ENCODE data around the gene OR52H1.

The OR52H1 gene

DNA sequence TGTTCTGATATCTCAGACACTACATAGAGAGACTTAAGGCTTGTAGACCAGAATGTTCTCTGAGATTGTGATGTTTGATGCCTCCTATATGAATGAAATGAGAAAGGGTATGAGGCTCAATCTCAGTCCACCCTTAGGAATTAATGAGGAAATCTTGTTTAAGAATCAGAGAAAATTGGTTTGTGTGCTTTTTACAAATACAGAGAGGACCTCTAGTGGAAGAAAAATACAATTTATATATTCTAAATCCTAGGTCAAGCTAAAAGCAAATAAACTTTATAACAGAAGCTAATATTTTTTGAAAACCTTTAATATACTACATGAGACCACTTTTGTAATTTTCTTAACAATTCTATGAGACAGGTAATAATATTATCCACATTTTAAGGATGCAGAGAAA, 5.0 kb upstream of the OR52H1 start:
- TF ChIP-seq FOXP2 (optimal IDR thresholded peaks at IDR 0.05; ENCODE audit: borderline replicate concordance, extremely low read depth, extremely low read length, insufficient read depth) (no peak), TAF1 (IDR thresholded peaks at IDR 0.05; ENCODE audit: borderline replicate concordance, insufficient read depth, low read length) (no peak), SIN3A (IDR thresholded peaks at IDR 0.05; ENCODE audit: borderline replicate concordance, insufficient read depth, low read length) (no peak), POLR2AphosphoS5 (IDR thresholded peaks at IDR 0.05; ENCODE audit: low read depth, low read length) (no peak)
- TF ChIP-seq, protein P1, sequence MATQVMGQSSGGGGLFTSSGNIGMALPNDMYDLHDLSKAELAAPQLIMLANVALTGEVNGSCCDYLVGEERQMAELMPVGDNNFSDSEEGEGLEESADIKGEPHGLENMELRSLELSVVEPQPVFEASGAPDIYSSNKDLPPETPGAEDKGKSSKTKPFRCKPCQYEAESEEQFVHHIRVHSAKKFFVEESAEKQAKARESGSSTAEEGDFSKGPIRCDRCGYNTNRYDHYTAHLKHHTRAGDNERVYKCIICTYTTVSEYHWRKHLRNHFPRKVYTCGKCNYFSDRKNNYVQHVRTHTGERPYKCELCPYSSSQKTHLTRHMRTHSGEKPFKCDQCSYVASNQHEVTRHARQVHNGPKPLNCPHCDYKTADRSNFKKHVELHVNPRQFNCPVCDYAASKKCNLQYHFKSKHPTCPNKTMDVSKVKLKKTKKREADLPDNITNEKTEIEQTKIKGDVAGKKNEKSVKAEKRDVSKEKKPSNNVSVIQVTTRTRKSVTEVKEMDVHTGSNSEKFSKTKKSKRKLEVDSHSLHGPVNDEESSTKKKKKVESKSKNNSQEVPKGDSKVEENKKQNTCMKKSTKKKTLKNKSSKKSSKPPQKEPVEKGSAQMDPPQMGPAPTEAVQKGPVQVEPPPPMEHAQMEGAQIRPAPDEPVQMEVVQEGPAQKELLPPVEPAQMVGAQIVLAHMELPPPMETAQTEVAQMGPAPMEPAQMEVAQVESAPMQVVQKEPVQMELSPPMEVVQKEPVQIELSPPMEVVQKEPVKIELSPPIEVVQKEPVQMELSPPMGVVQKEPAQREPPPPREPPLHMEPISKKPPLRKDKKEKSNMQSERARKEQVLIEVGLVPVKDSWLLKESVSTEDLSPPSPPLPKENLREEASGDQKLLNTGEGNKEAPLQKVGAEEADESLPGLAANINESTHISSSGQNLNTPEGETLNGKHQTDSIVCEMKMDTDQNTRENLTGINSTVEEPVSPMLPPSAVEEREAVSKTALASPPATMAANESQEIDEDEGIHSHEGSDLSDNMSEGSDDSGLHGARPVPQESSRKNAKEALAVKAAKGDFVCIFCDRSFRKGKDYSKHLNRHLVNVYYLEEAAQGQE (IDR thresholded peaks at IDR 0.05; ENCODE audit: insufficient read depth in 1 of 2, low read depth in 2 of 2, low read length in 2 of 2), result no peak

DNA sequence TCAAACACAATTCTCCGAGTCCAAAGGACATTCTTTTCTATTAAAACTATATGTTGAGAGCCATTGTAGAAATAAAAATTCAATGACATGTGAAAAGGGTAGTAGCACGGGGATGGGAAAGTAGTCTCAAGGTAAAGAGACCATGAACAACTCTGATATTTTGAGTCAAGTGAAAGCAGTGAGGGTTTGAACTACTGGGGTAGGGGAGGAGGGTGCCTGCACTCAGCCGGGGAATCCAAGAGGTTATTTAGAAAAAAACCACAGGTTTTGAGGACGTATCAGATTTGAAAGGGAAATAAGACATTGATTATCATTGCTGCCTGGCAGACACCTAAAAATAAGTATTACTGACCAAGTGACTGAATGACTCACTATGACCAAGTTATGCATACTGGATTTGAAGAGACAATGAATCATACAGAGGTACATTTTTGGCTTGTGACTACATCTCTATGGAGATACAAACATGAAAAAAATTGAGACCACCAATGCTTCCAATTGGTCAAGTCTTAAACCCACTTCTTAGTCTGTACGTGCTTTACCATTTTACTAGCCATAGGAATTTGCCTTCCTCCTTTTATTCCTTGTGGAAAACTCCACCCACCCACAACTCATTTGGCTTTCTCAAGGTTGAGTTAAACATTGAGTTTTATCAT, 2.2 kb upstream of the OR52H1 start:
- TF ChIP-seq FOXP2 (optimal IDR thresholded peaks at IDR 0.05; ENCODE audit: borderline replicate concordance, extremely low read depth, extremely low read length, insufficient read depth) (no peak), POLR2AphosphoS5 (IDR thresholded peaks at IDR 0.05; ENCODE audit: low read depth, low read length) (no peak), TAF1 (IDR thresholded peaks at IDR 0.05; ENCODE audit: borderline replicate concordance, insufficient read depth, low read length) (no peak), SIN3A (IDR thresholded peaks at IDR 0.05; ENCODE audit: borderline replicate concordance, insufficient read depth, low read length) (no peak)
- TF ChIP-seq, protein P1 (IDR thresholded peaks at IDR 0.05; ENCODE audit: insufficient read depth in 1 of 2, low read depth in 2 of 2, low read length in 2 of 2), result no peak

DNA sequence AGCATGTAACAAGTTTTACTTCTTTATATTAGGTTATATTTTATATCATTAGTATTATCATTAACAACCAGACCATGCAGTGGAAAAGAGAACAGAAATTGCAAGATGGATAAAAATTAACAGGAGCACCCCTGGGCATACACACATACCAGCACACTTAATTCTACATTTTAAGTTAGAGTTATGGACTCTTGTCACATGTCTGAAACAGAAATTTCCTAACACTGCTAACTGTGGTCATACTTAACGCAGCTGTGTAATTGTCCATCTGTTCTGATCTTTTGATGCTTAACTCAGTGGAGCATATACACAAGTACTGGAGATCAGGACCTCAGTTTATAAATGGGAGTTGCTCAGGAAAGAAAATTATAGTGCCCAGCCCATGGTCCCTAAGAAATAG, 358 bp downstream of the OR52H1 start:
- TF ChIP-seq SIN3A (IDR thresholded peaks at IDR 0.05; ENCODE audit: borderline replicate concordance, insufficient read depth, low read length) (no peak), POLR2AphosphoS5 (IDR thresholded peaks at IDR 0.05; ENCODE audit: low read depth, low read length) (no peak), TAF1 (IDR thresholded peaks at IDR 0.05; ENCODE audit: borderline replicate concordance, insufficient read depth, low read length) (no peak), FOXP2 (optimal IDR thresholded peaks at IDR 0.05; ENCODE audit: borderline replicate concordance, extremely low read depth, extremely low read length, insufficient read depth) (no peak)

DNA sequence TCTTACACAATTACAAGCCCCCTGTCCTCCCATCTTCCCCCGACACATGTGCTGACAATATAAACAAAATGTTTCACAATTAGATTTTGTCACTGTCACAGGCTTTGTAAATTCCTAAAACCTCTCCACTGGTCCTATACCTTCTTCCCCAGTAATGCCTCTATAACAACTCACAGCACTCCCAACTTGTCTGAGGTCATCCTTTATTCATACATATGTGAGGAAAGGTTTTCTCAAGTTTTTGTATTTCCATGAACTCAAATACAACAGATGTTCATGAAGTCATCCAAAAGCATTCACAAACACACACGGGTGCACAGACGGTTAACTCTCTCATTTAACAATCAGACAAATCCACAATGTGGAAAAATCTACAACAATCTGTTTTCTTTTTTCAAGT, 1.9 kb downstream of the OR52H1 start:
- TF ChIP-seq FOXP2 (optimal IDR thresholded peaks at IDR 0.05; ENCODE audit: borderline replicate concordance, extremely low read depth, extremely low read length, insufficient read depth) (no peak), TAF1 (IDR thresholded peaks at IDR 0.05; ENCODE audit: borderline replicate concordance, insufficient read depth, low read length) (no peak), POLR2AphosphoS5 (IDR thresholded peaks at IDR 0.05; ENCODE audit: low read depth, low read length) (no peak), SIN3A (IDR thresholded peaks at IDR 0.05; ENCODE audit: borderline replicate concordance, insufficient read depth, low read length) (no peak)
- TF ChIP-seq, protein P1 (IDR thresholded peaks at IDR 0.05; ENCODE audit: insufficient read depth in 1 of 2, low read depth in 2 of 2, low read length in 2 of 2), result no peak

DNA sequence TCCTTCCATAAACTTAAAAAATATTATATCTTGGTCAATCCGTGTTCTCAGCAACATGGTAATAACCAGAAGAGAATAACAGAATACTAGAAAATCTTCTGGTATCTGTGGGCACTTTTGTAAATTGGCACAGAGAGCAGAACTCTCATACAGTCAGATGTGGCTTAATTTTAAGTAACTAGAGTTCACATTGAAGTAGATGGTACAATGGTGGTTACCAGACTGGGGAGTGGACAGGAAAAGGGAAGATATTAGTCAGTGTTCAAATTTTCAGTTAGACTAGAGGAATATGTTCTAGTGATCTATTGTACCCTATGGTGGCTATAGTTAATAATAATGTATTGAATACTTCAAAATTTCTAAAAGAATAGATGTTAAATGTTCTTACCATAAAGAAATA, 6.9 kb downstream of the OR52H1 start:
- TF ChIP-seq, protein P1 (IDR thresholded peaks at IDR 0.05; ENCODE audit: insufficient read depth in 1 of 2, low read depth in 2 of 2, low read length in 2 of 2), result no peak
- TF ChIP-seq TAF1 (IDR thresholded peaks at IDR 0.05; ENCODE audit: borderline replicate concordance, insufficient read depth, low read length) (no peak), FOXP2 (optimal IDR thresholded peaks at IDR 0.05; ENCODE audit: borderline replicate concordance, extremely low read depth, extremely low read length, insufficient read depth) (no peak), SIN3A (IDR thresholded peaks at IDR 0.05; ENCODE audit: borderline replicate concordance, insufficient read depth, low read length) (no peak), POLR2AphosphoS5 (IDR thresholded peaks at IDR 0.05; ENCODE audit: low read depth, low read length) (no peak)
